GM19099 (cell line): ENCODE measurements around the gene ATG2A.

ENCODE experiments used
- POLR2A ChIP-seq: IDR thresholded peaks from 3 replicates; pipeline ENCODE4 v1.6.1; 2011; ENCODE audit warnings: low read depth; ENCODE audit not compliant: insufficient read length; ENCODE audit errors: extremely low read depth

ATG2A gene

GRCh38 chr11:64915376-64915887 is 1.6 kb downstream of the ATG2A start:
- TF ChIP-seq POLR2A = no peak

- no peak for TF ChIP-seq POLR2A
These were observed 2.9 kb downstream of the ATG2A start for GRCh38 chr11:64914123-64914522.

GRCh38 chr11:64913171-64913727 is 3.8 kb downstream of the ATG2A start:
- TF ChIP-seq POLR2A = no peak

- TF ChIP-seq POLR2A = no peak
These were observed 5.3 kb downstream of the ATG2A start for GRCh38 chr11:64911689-64912088.

- TF ChIP-seq POLR2A = no peak
These were observed 5.9 kb downstream of the ATG2A start for GRCh38 chr11:64911142-64911541.

GRCh38 chr11:64910451-64911093 is 6.4 kb downstream of the ATG2A start:
- no peak for TF ChIP-seq POLR2A

GRCh38 chr11:64909653-64910343 is 7.2 kb downstream of the ATG2A start:
- no peak for TF ChIP-seq POLR2A

GRCh38 chr11:64908766-64909165 is 8.2 kb downstream of the ATG2A start:
- TF ChIP-seq POLR2A = no peak

GRCh38 chr11:64906314-64906635 is 10.7 kb downstream of the ATG2A start:
- TF ChIP-seq POLR2A = no peak

GRCh38 chr11:64905516-64906313 is 11.3 kb downstream of the ATG2A start:
- no peak for TF ChIP-seq POLR2A

- no peak for TF ChIP-seq POLR2A
These were observed 13.6 kb downstream of the ATG2A start for GRCh38 chr11:64903291-64903833.

GRCh38 chr11:64902102-64902900 is 14.7 kb downstream of the ATG2A start:
- TF ChIP-seq POLR2A = no peak

- no peak for TF ChIP-seq POLR2A
These were observed 16.2 kb downstream of the ATG2A start for GRCh38 chr11:64900774-64901173.

- no peak for TF ChIP-seq POLR2A
These were observed 16.7 kb downstream of the ATG2A start for GRCh38 chr11:64900263-64900678.
